ENCODE data around the gene CRTC1. TPM values are rescaled to one million over a fixed set of nuclear protein-coding genes. Genes with fewer than 3 reads are reported as not detected.

Gene CRTC1
- total and polyA plus RNA-seq, 9 of the 15 experiments (the other 6 are each of a cell fraction or from before 2014, with no cell fraction given) = 0.25 to 3.8 (median 1.2) TPM; not detected in 2

GRCh38 chr19:18697680-18698079, 14.2 kb downstream of the CRTC1 start:
- peaks cover 17 to 48% of the 10 kb centered on the region in 2 experiments; a peak in 4 of 5 replicates for H3K4me1 ChIP-seq (replicated peaks in 1 of 2; ENCODE audit: control insufficient read depth in 2 of 2, insufficient read depth in 2 of 2, low read length in 2 of 2)
- H4K20me1 ChIP-seq (replicated peaks; ENCODE audit: control insufficient read depth, insufficient read depth, low read length) = peaks cover 30% of the 10 kb centered on the region
- intact Hi-C loops (cut with micrococcal nuclease) = no loop called here
- peaks cover 7% of the 10 kb centered on the region; the same call in 2 of the 3 replicates for H3K79me2 ChIP-seq (ENCODE audit: control insufficient read depth, insufficient read depth, low read length)
- no peak overlapping the region for H3K4me3 ChIP-seq
- no peaks in the 10 kb centered on the region for H3K36me3 ChIP-seq (ENCODE audit: control insufficient read depth, insufficient read depth, low read length)
- CTCF ChIA-PET (ENCODE audit: low intra/inter-chr PET ratio) = no interaction called here
- DNase-seq (ENCODE audit: extremely low read depth in 1 of 4, low spot score in 3 of 4) (peak in 1 of 4 experiments; percentile 2), FAIRE-seq (no peak), ATAC-seq (no peak)
- TF ChIP-seq RFX1 (IDR thresholded peaks at IDR 0.05) (no peak), NFIC (IDR thresholded peaks at IDR 0.05) (peak; percentile 67)
- in situ Hi-C loops (cut with MboI) = no loop called here
- no peak overlapping the region for H2AFZ ChIP-seq (ENCODE audit: low read depth, low read length)
- H3K27me3 ChIP-seq (ENCODE audit: control insufficient read depth in 2 of 2, insufficient read depth in 2 of 2, low read length in 2 of 2) = no peaks in the 10 kb centered on the region
- no peak overlapping the region for H3K9ac ChIP-seq (ENCODE audit: insufficient read depth in 1 of 2, low read depth in 2 of 2, low read length in 2 of 2)
- H3K4me2 ChIP-seq (ENCODE audit: insufficient read depth, low read length) = no peak overlapping the region
- WGBS (ENCODE audit: insufficient coverage, low coverage, missing lambda C conversion rate) = 44% methylated on average over 3 of the region's 3 CpGs
- no TSS peak for BruUV-seq (replicated peaks)
- no peaks in the 10 kb centered on the region for H3K9me3 ChIP-seq (replicated peaks; ENCODE audit: control insufficient read depth, insufficient read depth, low read depth, low read length)
- POLR2A ChIA-PET = no interaction called here
- peaks cover 3% of the 10 kb centered on the region for H3K9me1 ChIP-seq (ENCODE audit: control insufficient read depth, insufficient read depth, low read length)
- no peak overlapping the region for H3K27ac ChIP-seq (ENCODE audit: extremely low read depth, low read depth, low read length)

- POLR2A ChIA-PET = no interaction called here
Measured at GRCh38 chr19:18698321-18699167, 15.1 kb downstream of the CRTC1 start.

More at GRCh38 chr19:18698321-18699167, 15.1 kb downstream of the CRTC1 start:
- H3K4me2 ChIP-seq (ENCODE audit: insufficient read depth, low read length) = no peak overlapping the region
- TF ChIP-seq ZBTB33 (CRISPR knock-in tag; IDR thresholded peaks at IDR 0.05) (0 out of 2 replicates have a peak, but pooled peaks have one; percentile 32), ZKSCAN1 (IDR thresholded peaks at IDR 0.05; ENCODE audit: low read depth, low read length) (0 out of 2 replicates have a peak, but pooled peaks have one; percentile 6), ZKSCAN8 (CRISPR knock-in tag; IDR thresholded peaks at IDR 0.05) (peak; percentile 98), KDM1A (IDR thresholded peaks at IDR 0.05) (peak in 1 of 2 experiments; percentile 72; a peak in 1 of 4 replicates)
- TF ChIP-seq, protein P1, sequence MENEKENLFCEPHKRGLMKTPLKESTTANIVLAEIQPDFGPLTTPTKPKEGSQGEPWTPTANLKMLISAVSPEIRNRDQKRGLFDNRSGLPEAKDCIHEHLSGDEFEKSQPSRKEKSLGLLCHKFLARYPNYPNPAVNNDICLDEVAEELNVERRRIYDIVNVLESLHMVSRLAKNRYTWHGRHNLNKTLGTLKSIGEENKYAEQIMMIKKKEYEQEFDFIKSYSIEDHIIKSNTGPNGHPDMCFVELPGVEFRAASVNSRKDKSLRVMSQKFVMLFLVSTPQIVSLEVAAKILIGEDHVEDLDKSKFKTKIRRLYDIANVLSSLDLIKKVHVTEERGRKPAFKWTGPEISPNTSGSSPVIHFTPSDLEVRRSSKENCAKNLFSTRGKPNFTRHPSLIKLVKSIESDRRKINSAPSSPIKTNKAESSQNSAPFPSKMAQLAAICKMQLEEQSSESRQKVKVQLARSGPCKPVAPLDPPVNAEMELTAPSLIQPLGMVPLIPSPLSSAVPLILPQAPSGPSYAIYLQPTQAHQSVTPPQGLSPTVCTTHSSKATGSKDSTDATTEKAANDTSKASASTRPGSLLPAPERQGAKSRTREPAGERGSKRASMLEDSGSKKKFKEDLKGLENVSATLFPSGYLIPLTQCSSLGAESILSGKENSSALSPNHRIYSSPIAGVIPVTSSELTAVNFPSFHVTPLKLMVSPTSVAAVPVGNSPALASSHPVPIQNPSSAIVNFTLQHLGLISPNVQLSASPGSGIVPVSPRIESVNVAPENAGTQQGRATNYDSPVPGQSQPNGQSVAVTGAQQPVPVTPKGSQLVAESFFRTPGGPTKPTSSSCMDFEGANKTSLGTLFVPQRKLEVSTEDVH (IDR thresholded peaks at IDR 0.05; ENCODE audit: low read depth, partially characterized antibody) = no peak
- WGBS (ENCODE audit: insufficient coverage, low coverage, missing lambda C conversion rate) = 80% methylated on average over 18 of the region's 18 CpGs
- H3K4me3 ChIP-seq = no peak overlapping the region
- FAIRE-seq (no peak), ATAC-seq (no peak), DNase-seq (ENCODE audit: extremely low read depth in 1 of 4, low spot score in 3 of 4) (no peak)
- H3K27me3 ChIP-seq (ENCODE audit: control insufficient read depth in 2 of 2, insufficient read depth in 2 of 2, low read length in 2 of 2) = no peaks in the 10 kb centered on the region
- in situ Hi-C loops (cut with MboI) (no loop called here), intact Hi-C loops (cut with micrococcal nuclease) (no loop called here)
- no peaks in the 10 kb centered on the region for H3K36me3 ChIP-seq (ENCODE audit: control insufficient read depth, insufficient read depth, low read length)
- no TSS peak for BruUV-seq (replicated peaks)
- peaks cover 30% of the 10 kb centered on the region for H4K20me1 ChIP-seq (replicated peaks; ENCODE audit: control insufficient read depth, insufficient read depth, low read length)
- no peak overlapping the region for H3K9ac ChIP-seq (ENCODE audit: insufficient read depth in 1 of 2, low read depth in 2 of 2, low read length in 2 of 2)
- no peak overlapping the region for H3K27ac ChIP-seq (ENCODE audit: extremely low read depth, low read depth, low read length)
- CTCF ChIA-PET (ENCODE audit: low intra/inter-chr PET ratio) = no interaction called here
- no peak overlapping the region for H2AFZ ChIP-seq (ENCODE audit: low read depth, low read length)
- H3K9me1 ChIP-seq (ENCODE audit: control insufficient read depth, insufficient read depth, low read length) = peaks cover 3% of the 10 kb centered on the region
- peaks cover 17 to 48% of the 10 kb centered on the region in 2 experiments; a peak in 4 of 5 replicates for H3K4me1 ChIP-seq (replicated peaks in 1 of 2; ENCODE audit: control insufficient read depth in 2 of 2, insufficient read depth in 2 of 2, low read length in 2 of 2)
- H3K79me2 ChIP-seq (ENCODE audit: control insufficient read depth, insufficient read depth, low read length) = peaks cover 7% of the 10 kb centered on the region; the same call in 2 of the 3 replicates
- no peaks in the 10 kb centered on the region for H3K9me3 ChIP-seq (replicated peaks; ENCODE audit: control insufficient read depth, insufficient read depth, low read depth, low read length)

All from K562 (cell line).